ENCODE data around the gene CSNK2A1.

CSNK2A1 gene

GRCh38 chr20:568097-568652, 24.6 kb upstream of the CSNK2A1 start:
- no peaks in the 10 kb centered on the region for H4K20me1 ChIP-seq (ENCODE audit: insufficient read depth, low read length)
- H3K79me2 ChIP-seq (ENCODE audit: low read length), result no peaks in the 10 kb centered on the region
- no peaks in the 10 kb centered on the region for H3K9me3 ChIP-seq (ENCODE audit: insufficient read depth, low read length)
- H3K27me3 ChIP-seq (ENCODE audit: low read depth, low read length), result peaks cover 13% of the 10 kb centered on the region
- no peak overlapping the region for H3K4me2 ChIP-seq (ENCODE audit: low read length)
- H3K27ac ChIP-seq (ENCODE audit: low read length), result no peak overlapping the region
- no peak overlapping the region for H2AFZ ChIP-seq (ENCODE audit: low read depth, low read length)
- no peaks in the 10 kb centered on the region for H3K36me3 ChIP-seq (replicated peaks; ENCODE audit: low read depth, low read length)
- TF ChIP-seq CTCF (IDR thresholded peaks at IDR 0.05; ENCODE audit: low read depth, low read length) (no peak), EZH2phosphoT487 (IDR thresholded peaks at IDR 0.05; ENCODE audit: low read depth) (no peak)
- H3K4me3 ChIP-seq (ENCODE audit: low read length), result no peak overlapping the region
- no peak overlapping the region for H3K9ac ChIP-seq (ENCODE audit: low read length)
- H3K4me1 ChIP-seq (ENCODE audit: low read length), result no peaks in the 10 kb centered on the region

- Histone ChIP-seq H3K79me2 (ENCODE audit: low read length) (no peaks in the 10 kb centered on the region), H3K9me3 (ENCODE audit: insufficient read depth, low read length) (no peaks in the 10 kb centered on the region), H2AFZ (ENCODE audit: low read depth, low read length) (no peak overlapping the region), H3K4me3 (ENCODE audit: low read length) (no peak overlapping the region), H3K9ac (ENCODE audit: low read length) (no peak overlapping the region), H3K4me1 (ENCODE audit: low read length) (no peaks in the 10 kb centered on the region), H3K27ac (ENCODE audit: low read length) (no peak overlapping the region), H3K27me3 (ENCODE audit: low read depth, low read length) (peaks cover 16% of the 10 kb centered on the region), H3K4me2 (ENCODE audit: low read length) (no peak overlapping the region), H4K20me1 (ENCODE audit: insufficient read depth, low read length) (no peaks in the 10 kb centered on the region), H3K36me3 (replicated peaks; ENCODE audit: low read depth, low read length) (no peaks in the 10 kb centered on the region)
- TF ChIP-seq EZH2phosphoT487 (IDR thresholded peaks at IDR 0.05; ENCODE audit: low read depth) (no peak), CTCF (IDR thresholded peaks at IDR 0.05; ENCODE audit: low read depth, low read length) (no peak)
Measured at GRCh38 chr20:564192-564591, 20.6 kb upstream of the CSNK2A1 start.

- H2AFZ ChIP-seq (ENCODE audit: low read depth, low read length), result no peak overlapping the region
- H3K27ac ChIP-seq (ENCODE audit: low read length), result no peak overlapping the region
- no peaks in the 10 kb centered on the region for H3K36me3 ChIP-seq (replicated peaks; ENCODE audit: low read depth, low read length)
- H3K4me3 ChIP-seq (ENCODE audit: low read length), result no peak overlapping the region
- H4K20me1 ChIP-seq (ENCODE audit: insufficient read depth, low read length), result no peaks in the 10 kb centered on the region
- no peaks in the 10 kb centered on the region for H3K4me1 ChIP-seq (ENCODE audit: low read length)
- TF ChIP-seq EZH2phosphoT487 (IDR thresholded peaks at IDR 0.05; ENCODE audit: low read depth), result no peak
- no peak for TF ChIP-seq CTCF (IDR thresholded peaks at IDR 0.05; ENCODE audit: low read depth, low read length)
- H3K9ac ChIP-seq (ENCODE audit: low read length), result no peak overlapping the region
- H3K27me3 ChIP-seq (ENCODE audit: low read depth, low read length), result peaks cover 15% of the 10 kb centered on the region
- H3K4me2 ChIP-seq (ENCODE audit: low read length), result no peak overlapping the region
- no peaks in the 10 kb centered on the region for H3K79me2 ChIP-seq (ENCODE audit: low read length)
- H3K9me3 ChIP-seq (ENCODE audit: insufficient read depth, low read length), result no peaks in the 10 kb centered on the region
Measured at GRCh38 chr20:563187-563586, 19.6 kb upstream of the CSNK2A1 start.

GRCh38 chr20:562232-562897, 18.8 kb upstream of the CSNK2A1 start:
- peaks cover 15% of the 10 kb centered on the region for H3K27me3 ChIP-seq (ENCODE audit: low read depth, low read length)
- no peaks in the 10 kb centered on the region for H4K20me1 ChIP-seq (ENCODE audit: insufficient read depth, low read length)

More at GRCh38 chr20:562232-562897, 18.8 kb upstream of the CSNK2A1 start:
- no peaks in the 10 kb centered on the region for H3K9me3 ChIP-seq (ENCODE audit: insufficient read depth, low read length)
- no peak overlapping the region for H2AFZ ChIP-seq (ENCODE audit: low read depth, low read length)
- H3K4me3 ChIP-seq (ENCODE audit: low read length), result no peak overlapping the region
- H3K79me2 ChIP-seq (ENCODE audit: low read length), result no peaks in the 10 kb centered on the region
- H3K4me1 ChIP-seq (ENCODE audit: low read length), result no peaks in the 10 kb centered on the region
- TF ChIP-seq CTCF (IDR thresholded peaks at IDR 0.05; ENCODE audit: low read depth, low read length) (no peak), EZH2phosphoT487 (IDR thresholded peaks at IDR 0.05; ENCODE audit: low read depth) (no peak)
- H3K4me2 ChIP-seq (ENCODE audit: low read length), result no peak overlapping the region
- no peak overlapping the region for H3K9ac ChIP-seq (ENCODE audit: low read length)
- no peaks in the 10 kb centered on the region for H3K36me3 ChIP-seq (replicated peaks; ENCODE audit: low read depth, low read length)
- no peak overlapping the region for H3K27ac ChIP-seq (ENCODE audit: low read length)
